CD4-positive, alpha-beta T cell (primary cell): ENCODE data around the gene SORL1. TPM values are rescaled to one million over a fixed set of nuclear protein-coding genes. Genes with fewer than 3 reads are reported as not detected.

ENCODE experiments used
- ATAC-seq: fragments of 200-7000 bp; cut with Tn5 transposase; one replicate; pipeline ENCODE4 v1.10.0; 2022; ENCODE audit warnings: mild to moderate bottlenecking; ENCODE audit not compliant: poor library complexity
- CTCF ChIA-PET: fragments of 350-600 bp; sonication (Branson Sonifier 250); formaldehyde crosslinking; loops from one replicate; lab custom pipeline; 2021; ENCODE audit warnings: antibody characterized with exemption, inconsistent platforms; lab: Charles Lee
- POLR2A ChIA-PET: fragments of 350-600 bp; sonication (Branson Sonifier 250); formaldehyde crosslinking; loops from one replicate; lab custom pipeline; 2021; ENCODE audit warnings: antibody characterized with exemption, inconsistent platforms; lab: Charles Lee
- DNase-seq, 14 experiments: peaks; one replicate each; pipeline ENCODE4 v3.0.0-alpha.2; 2013 to 2020; ENCODE audit warnings: mixed read lengths in 2 of 14
- H3K27ac ChIP-seq, 2 donors: one replicate each; pipeline versions ENCODE4 v1.5.1 to v1.7.0; 2013; ENCODE audit warnings: low read length in 2 of 2, low read depth in 1 of 2, mild to moderate bottlenecking in 1 of 2
- H3K27me3 ChIP-seq, 2 experiments: 1 replicate in 1 of 2; 2 replicates in 1 of 2; pipeline versions ENCODE4 v1.6.1 to v1.7.0; 2013; ENCODE audit warnings: low read length in 2 of 2, control low read depth in 1 of 2, mild to moderate bottlenecking in 1 of 2, moderate library complexity in 1 of 2; ENCODE audit not compliant: insufficient read depth in 2 of 2, control insufficient read depth in 1 of 2
- H3K36me3 ChIP-seq: one replicate; pipeline ENCODE4 v1.6.1; 2013; ENCODE audit warnings: low read length, control low read depth; ENCODE audit not compliant: insufficient read depth
- H3K4me1 ChIP-seq: one replicate; pipeline ENCODE4 v1.6.1; 2013; ENCODE audit warnings: low read length, control low read depth; ENCODE audit not compliant: insufficient read depth
- H3K4me3 ChIP-seq: one replicate; pipeline ENCODE4 v1.5.1; 2013; ENCODE audit warnings: mild to moderate bottlenecking, low read length, moderate library complexity
- H3K9me3 ChIP-seq, 2 experiments: 1 replicate in 1 of 2; 2 replicates in 1 of 2; pipeline versions ENCODE4 v1.6.1 to v1.7.0; 2013; ENCODE audit warnings: low read length in 2 of 2, mild to moderate bottlenecking in 2 of 2, control low read depth in 1 of 2, moderate library complexity in 1 of 2; ENCODE audit not compliant: control insufficient read depth in 1 of 2, insufficient read depth in 1 of 2
- H3K27ac Mint-ChIP-seq: one replicate; pipeline ENCODE4 v1.8.0; 2020; ENCODE audit warnings: mixed read lengths
- H3K27me3 Mint-ChIP-seq: one replicate; pipeline ENCODE4 v1.8.0; 2021; ENCODE audit warnings: mixed read lengths
- H3K36me3 Mint-ChIP-seq: one replicate; pipeline ENCODE4 v1.8.0; 2021; ENCODE audit warnings: low read depth, mixed read lengths
- H3K4me1 Mint-ChIP-seq: one replicate; pipeline ENCODE4 v1.8.0; 2021; ENCODE audit warnings: low read depth, mixed read lengths
- H3K4me3 Mint-ChIP-seq: one replicate; pipeline ENCODE4 v1.8.0; 2020; ENCODE audit warnings: mild to moderate bottlenecking, mixed read lengths
- H3K9me3 Mint-ChIP-seq: one replicate; pipeline ENCODE4 v1.8.0; 2020; ENCODE audit warnings: mixed read lengths
- CTCF ChIP-seq: fragments of 200-600 bp; IDR thresholded peaks from one replicate; pipeline ENCODE4 v1.8.0; 2022; ENCODE audit warnings: antibody characterized with exemption, mild to moderate bottlenecking
- intact Hi-C, 2 experiments: fragments of 100-400 bp; cut with DNase I in 1 of 2; cut with micrococcal nuclease in 1 of 2; formaldehyde crosslinking; loops; one replicate each; pipeline versions ENCODE4 v1.15.1 to v1.9.0; 2023 to 2025; cut with DNase I, micrococcal nuclease
- total RNA-seq, 174 experiments: library from RNA in 2 of 174; stranded (reverse) in 2 of 174; gene quantifications; one replicate each; pipeline ENCODE4 v1.2.3 and lab custom pipeline; 2021 to 2026

SORL1 gene
- total RNA-seq, 2 experiments from 2014 or later: 235 to 241 TPM

- Histone ChIP-seq H3K4me1 (peaks cover 16% of the 10 kb centered on the region), H3K27me3 (no peaks in the 10 kb centered on the region), H3K9me3 (no peaks in the 10 kb centered on the region), H3K4me3 (no peak overlapping the region), H3K27ac (no peak overlapping the region), H3K36me3 (peaks cover 66% of the 10 kb centered on the region)
- DNase-seq (no peak), ATAC-seq (no peak)
- ChIA-PET CTCF (no interaction called here), POLR2A (no interaction called here)
- TF ChIP-seq CTCF: no peak
- no peak overlapping the region for H3K4me3 Mint-ChIP-seq
- no peaks in the 10 kb centered on the region for H3K9me3 Mint-ChIP-seq
- intact Hi-C loops: no loop called here
- peaks cover 61% of the 10 kb centered on the region for H3K4me1 Mint-ChIP-seq
- no peaks in the 10 kb centered on the region for H3K27me3 Mint-ChIP-seq
- peak overlapping the region; percentile 62 for H3K27ac Mint-ChIP-seq
- H3K36me3 Mint-ChIP-seq: peaks cover 93% of the 10 kb centered on the region
These were observed 45.3 kb downstream of the SORL1 start for GRCh38 chr11:121497176-121497998.

GRCh38 chr11:121499405-121499804 is 47.3 kb downstream of the SORL1 start:
- POLR2A ChIA-PET: interaction anchor here (1.4 kb wide), 1 partner anchor 12 kb away, joined by 3 read pairs; no protein-coding TSS in a partner anchor

GRCh38 chr11:121500275-121500674 is 48.2 kb downstream of the SORL1 start:
- peaks cover 100% of the 10 kb centered on the region for H3K36me3 Mint-ChIP-seq
- TF ChIP-seq CTCF: no peak
- Histone ChIP-seq H3K4me3 (no peak overlapping the region), H3K9me3 (no peaks in the 10 kb centered on the region), H3K27ac (no peak overlapping the region), H3K27me3 (no peaks in the 10 kb centered on the region), H3K4me1 (peaks cover 3% of the 10 kb centered on the region), H3K36me3 (peaks cover 78% of the 10 kb centered on the region)
- peaks cover 3% of the 10 kb centered on the region for H3K9me3 Mint-ChIP-seq
- no peak for ATAC-seq
- H3K27ac Mint-ChIP-seq: peak overlapping the region; percentile 62
- ChIA-PET CTCF (no interaction called here), POLR2A (interaction anchor here (1.4 kb wide), 1 partner anchor 12 kb away, joined by 3 read pairs; no protein-coding TSS in a partner anchor)
- intact Hi-C loops: no loop called here
- no peak for DNase-seq
- H3K4me3 Mint-ChIP-seq: no peak overlapping the region
- peaks cover 55% of the 10 kb centered on the region for H3K4me1 Mint-ChIP-seq
- H3K27me3 Mint-ChIP-seq: no peaks in the 10 kb centered on the region

More at GRCh38 chr11:121499405-121499804, 47.3 kb downstream of the SORL1 start:
- intact Hi-C loops: no loop called here
- peak overlapping the region in 1 of 2 donors; percentile 22 for H3K27ac ChIP-seq
- H3K27me3 Mint-ChIP-seq: no peaks in the 10 kb centered on the region
- peaks cover 73% of the 10 kb centered on the region for H3K36me3 ChIP-seq
- no peak overlapping the region for H3K4me3 Mint-ChIP-seq
- H3K27ac Mint-ChIP-seq: peak overlapping the region; percentile 62
- TF ChIP-seq CTCF: no peak
- H3K4me1 ChIP-seq: peaks cover 12% of the 10 kb centered on the region
- no peak overlapping the region for H3K4me3 ChIP-seq
- H3K9me3 ChIP-seq: no peaks in the 10 kb centered on the region
- no peak for ATAC-seq
- peaks cover 57% of the 10 kb centered on the region for H3K4me1 Mint-ChIP-seq
- H3K9me3 Mint-ChIP-seq: no peaks in the 10 kb centered on the region
- no peak for DNase-seq
- peaks cover 98% of the 10 kb centered on the region for H3K36me3 Mint-ChIP-seq
- CTCF ChIA-PET: interaction anchor here (1.5 kb wide), 1 partner anchor 8 kb away, joined by 4 read pairs; no protein-coding TSS in a partner anchor
- no peaks in the 10 kb centered on the region for H3K27me3 ChIP-seq
